ENCODE results near the gene HOXA6. TPM values are rescaled to one million over a fixed set of nuclear protein-coding genes. Genes with fewer than 3 reads are reported as not detected.

Gene HOXA6
- total RNA-seq, 1 experiment from 2014 or later, result 12.4 TPM

- peaks cover 6% of the 10 kb centered on the region for H3K4me1 Mint-ChIP-seq (ENCODE audit: low read depth, unreplicated experiment)
Measured at GRCh38 chr7:27146491-27147198, 929 bp downstream of the HOXA6 start.

GRCh38 chr7:27145914-27146412, 1.6 kb downstream of the HOXA6 start:
- no peak for DNase-seq
- intact Hi-C loops (cut with micrococcal nuclease; ENCODE audit: unreplicated experiment), result no loop called here
- Mint-ChIP-seq H3K4me3 (ENCODE audit: low read depth, unreplicated experiment) (no peak overlapping the region), H3K27ac (ENCODE audit: unreplicated experiment) (no peak overlapping the region), H3K4me1 (ENCODE audit: low read depth, unreplicated experiment) (no peaks in the 10 kb centered on the region), H3K9me3 (ENCODE audit: low read depth, unreplicated experiment) (no peaks in the 10 kb centered on the region), H3K27me3 (ENCODE audit: unreplicated experiment) (peaks cover 1% of the 10 kb centered on the region), H3K36me3 (ENCODE audit: insufficient read depth, unreplicated experiment) (peaks cover 27% of the 10 kb centered on the region)
- no TSS peak for BruUV-seq (replicated peaks)
- TF ChIP-seq CTCF (IDR thresholded peaks at IDR 0.05; ENCODE audit: unreplicated experiment), result no peak
- CTCF ChIA-PET, result interaction anchor here (1.0 kb wide), 1 partner anchor 25 kb away, joined by 8 read pairs; no protein-coding TSS in a partner anchor

More at GRCh38 chr7:27146491-27147198, 929 bp downstream of the HOXA6 start:
- DNase-seq, result no peak
- peaks cover 34% of the 10 kb centered on the region for H3K36me3 Mint-ChIP-seq (ENCODE audit: insufficient read depth, unreplicated experiment)
- CTCF ChIA-PET, result no interaction called here
- intact Hi-C loops (cut with micrococcal nuclease; ENCODE audit: unreplicated experiment), result no loop called here
- H3K27ac Mint-ChIP-seq (ENCODE audit: unreplicated experiment), result no peak overlapping the region
- no peak overlapping the region for H3K4me3 Mint-ChIP-seq (ENCODE audit: low read depth, unreplicated experiment)
- no TSS peak for BruUV-seq (replicated peaks)
- no peak for TF ChIP-seq CTCF (IDR thresholded peaks at IDR 0.05; ENCODE audit: unreplicated experiment)
- peaks cover 8% of the 10 kb centered on the region for H3K27me3 Mint-ChIP-seq (ENCODE audit: unreplicated experiment)
- H3K9me3 Mint-ChIP-seq (ENCODE audit: low read depth, unreplicated experiment), result no peaks in the 10 kb centered on the region

- Mint-ChIP-seq H3K27me3 (ENCODE audit: unreplicated experiment) (no peaks in the 10 kb centered on the region), H3K36me3 (ENCODE audit: insufficient read depth, unreplicated experiment) (peaks cover 21% of the 10 kb centered on the region), H3K27ac (ENCODE audit: unreplicated experiment) (no peak overlapping the region), H3K4me3 (ENCODE audit: low read depth, unreplicated experiment) (no peak overlapping the region), H3K4me1 (ENCODE audit: low read depth, unreplicated experiment) (no peaks in the 10 kb centered on the region), H3K9me3 (ENCODE audit: low read depth, unreplicated experiment) (no peaks in the 10 kb centered on the region)
- intact Hi-C loops (cut with micrococcal nuclease; ENCODE audit: unreplicated experiment), result no loop called here
- no peak for DNase-seq
- CTCF ChIA-PET, result interaction anchor here (1.0 kb wide), 1 partner anchor 25 kb away, joined by 8 read pairs; no protein-coding TSS in a partner anchor
- no TSS peak for BruUV-seq (replicated peaks)
- no peak for TF ChIP-seq CTCF (IDR thresholded peaks at IDR 0.05; ENCODE audit: unreplicated experiment)
Measured at GRCh38 chr7:27145165-27145913, 2.2 kb downstream of the HOXA6 start.

- CTCF ChIA-PET, result no interaction called here
- no peaks in the 10 kb centered on the region for H3K4me1 Mint-ChIP-seq (ENCODE audit: low read depth, unreplicated experiment)
- peaks cover 16% of the 10 kb centered on the region for H3K36me3 Mint-ChIP-seq (ENCODE audit: insufficient read depth, unreplicated experiment)
- DNase-seq, result no peak
- no TSS peak for BruUV-seq (replicated peaks)
- no peak overlapping the region for H3K27ac Mint-ChIP-seq (ENCODE audit: unreplicated experiment)
- H3K4me3 Mint-ChIP-seq (ENCODE audit: low read depth, unreplicated experiment), result no peak overlapping the region
- TF ChIP-seq CTCF (IDR thresholded peaks at IDR 0.05; ENCODE audit: unreplicated experiment), result no peak
- H3K9me3 Mint-ChIP-seq (ENCODE audit: low read depth, unreplicated experiment), result no peaks in the 10 kb centered on the region
- intact Hi-C loops (cut with micrococcal nuclease; ENCODE audit: unreplicated experiment), result no loop called here
- no peaks in the 10 kb centered on the region for H3K27me3 Mint-ChIP-seq (ENCODE audit: unreplicated experiment)
Measured at GRCh38 chr7:27144781-27145164, 2.8 kb downstream of the HOXA6 start.
